GM12878 (cell line): Measurements from ENCODE around the gene BICC1. TPM values are rescaled to one million over a fixed set of nuclear protein-coding genes. Genes with fewer than 3 reads are reported as not detected.

Source experiments
- ATAC-seq: fragments of 200-7000 bp; cut with Tn5 transposase; 3 replicates; pipeline ENCODE4 v1.9.1; 2020; ENCODE audit warnings: mild to moderate bottlenecking, moderate library complexity
- BruUV-seq: library from RNA; stranded (reverse); fragments of 400-500 nt; replicated peaks from 2 replicates; lab custom pipeline; 2021; lab: Mats Ljungman, UMichigan
- CTCF ChIA-PET: fragments of 300-600 bp; sonication (Branson Sonifier 250); formaldehyde crosslinking; extraction: SDS; loops from one replicate; lab custom pipeline; 2021; ENCODE audit warnings: inconsistent platforms; lab: Yijun Ruan, JAX
- POLR2A ChIA-PET: fragments of 350-600 bp; formaldehyde crosslinking; extraction: SDS; loops from one replicate; lab custom pipeline; 2021; ENCODE audit warnings: inconsistent platforms; lab: Charles Lee
- RAD21 ChIA-PET: fragments of 300-600 bp; sonication (Branson Sonifier 250); formaldehyde crosslinking; loops from one replicate; lab custom pipeline; 2023; ENCODE audit warnings: antibody characterized with exemption; ENCODE audit not compliant: unreplicated experiment; lab: Charles Lee
- SMC1A ChIA-PET: fragments of 300-600 bp; sonication (Branson Sonifier 250); formaldehyde crosslinking; loops from one replicate; lab custom pipeline; 2023; ENCODE audit not compliant: unreplicated experiment, uncharacterized antibody; lab: Charles Lee
- DNase-seq: peaks from one replicate; pipeline ENCODE4 v3.0.0-alpha.2; 2011; ENCODE audit warnings: low read depth, low spot score
- FAIRE-seq: peaks from 3 replicates; lab custom pipeline; 2011; peaks lifted over from hg19 to GRCh38; lab: Jason Lieb, UNC
- H2AFZ ChIP-seq: 2 replicates; pipeline ENCODE4 v1.6.0; 2011; ENCODE audit warnings: low read depth, low read length, control low read depth; ENCODE audit not compliant: control insufficient read depth
- H3K27ac ChIP-seq: 2 replicates; pipeline ENCODE4 v1.5.1; 2011; ENCODE audit warnings: control low read depth; ENCODE audit not compliant: control insufficient read depth, insufficient read depth
- H3K27me3 ChIP-seq, 2 experiments: replicated peaks in 1 of 2; 2 replicates each; pipeline versions ENCODE4 v1.6.0 to v1.6.1; 2011; ENCODE audit warnings: low read length in 1 of 2; ENCODE audit not compliant: control insufficient read depth in 2 of 2, insufficient read depth in 2 of 2
- H3K36me3 ChIP-seq, 2 experiments: 2 replicates each; pipeline ENCODE4 v1.5.1; 2011; ENCODE audit warnings: low read length in 1 of 2; ENCODE audit not compliant: control insufficient read depth in 2 of 2, insufficient read depth in 2 of 2
- H3K4me1 ChIP-seq: 2 replicates; pipeline ENCODE4 v1.6.1; 2011; ENCODE audit warnings: mild to moderate bottlenecking, low read length, moderate library complexity, mixed read lengths; ENCODE audit not compliant: control insufficient read depth, insufficient read depth
- H3K4me2 ChIP-seq: 2 replicates; pipeline ENCODE4 v1.6.0; 2011; ENCODE audit warnings: control low read depth; ENCODE audit not compliant: control insufficient read depth, insufficient read depth
- H3K4me3 ChIP-seq: fragments of 200-600 bp; sonication (generic); 2 replicates; pipeline ENCODE4 v1.5.1; 2016
- H3K79me2 ChIP-seq: 2 replicates; pipeline ENCODE4 v1.6.0; 2011; ENCODE audit warnings: low read length; ENCODE audit not compliant: control insufficient read depth, insufficient read depth
- H3K9ac ChIP-seq: 2 replicates; pipeline ENCODE4 v1.8.0; 2011; ENCODE audit warnings: low read length, control low read depth, mixed read lengths; ENCODE audit not compliant: control insufficient read depth, insufficient read depth
- H3K9me3 ChIP-seq: replicated peaks from 3 replicates; pipeline ENCODE4 v1.5.1; 2011; ENCODE audit warnings: mild to moderate bottlenecking, low read length; ENCODE audit not compliant: control insufficient read depth, insufficient read depth
- H4K20me1 ChIP-seq: 2 replicates; pipeline ENCODE4 v1.6.0; 2011; ENCODE audit not compliant: control insufficient read depth, insufficient read depth
- ATF7 ChIP-seq: fragments of 450-650 bp; IDR thresholded peaks from 2 replicates; pipeline ENCODE4 v1.6.1; 2016; ENCODE audit warnings: low read depth, mild to moderate bottlenecking
- CHD1 ChIP-seq: IDR thresholded peaks from 2 replicates; pipeline ENCODE4 v1.6.1; 2012; ENCODE audit warnings: low read depth, low read length, improper control_type of control experiment
- EP300 ChIP-seq, 2 experiments: fragments of 150-350 bp in 1 of 2; IDR thresholded peaks; 2 replicates each; pipeline ENCODE4 v1.6.1; 2011 to 2012; ENCODE audit warnings: low read depth in 2 of 2, low read length in 2 of 2, borderline replicate concordance in 1 of 2, improper control_type of control experiment in 1 of 2, inconsistent platforms in 1 of 2; ENCODE audit not compliant: control insufficient read depth in 1 of 2
- EZH2 ChIP-seq: IDR thresholded peaks from 2 replicates; pipeline ENCODE4 v1.6.1; 2012; ENCODE audit warnings: low read depth, mild to moderate bottlenecking, control low read depth, inconsistent platforms, low read length, borderline replicate concordance; ENCODE audit not compliant: control insufficient read depth
- POLR2A ChIP-seq: IDR thresholded peaks from 2 replicates; pipeline ENCODE4 v1.6.1; 2011; ENCODE audit warnings: low read depth, mild to moderate bottlenecking, low read length
- RCOR1 ChIP-seq: conservative IDR thresholded peaks from 2 replicates; pipeline ENCODE4 v1.6.1; 2012; ENCODE audit warnings: low read depth, low read length, improper control_type of control experiment
- RFX5 ChIP-seq: IDR thresholded peaks from 2 replicates; pipeline ENCODE4 v1.6.1; 2011; ENCODE audit warnings: low read depth, low read length, improper control_type of control experiment
- USF2 ChIP-seq: IDR thresholded peaks from 2 replicates; pipeline ENCODE4 v1.6.1; 2011; ENCODE audit warnings: low read depth, low read length, improper control_type of control experiment, borderline replicate concordance
- WGBS: methylation state at CpG from one replicate; pipeline ENCODE4 v1.1.6; 2016; ENCODE audit warnings: low lambda C conversion rate; ENCODE audit not compliant: insufficient replicate concordance, insufficient coverage; ENCODE audit errors: missing lambda C conversion rate; 5-methylcytosine and 5-hydroxymethylcytosine counted together
- in situ Hi-C: fragments of 300-500 bp; cut with MboI; formaldehyde crosslinking; loops from 9 replicates; pipeline ENCODE4 v1.14.3; 2018; ENCODE audit warnings: mixed read lengths
- intact Hi-C: fragments of 100-400 bp; cut with micrococcal nuclease; formaldehyde crosslinking; loops from one replicate; pipeline ENCODE4 v1.14.2; 2022; ENCODE audit not compliant: unreplicated experiment
- polyA plus RNA-seq, 11 experiments: library from polyadenylated mRNA; depleted of rRNA in 4 of 11; unstranded in 6 of 11; stranded (reverse) in 5 of 11; fragments of >200 nt; fragmentation: Nextera tagmentation in 4 of 11; fragmentation: Illumina TruSeq in 1 of 11; extraction: Ambion mirVana in 4 of 11; extraction: Trizol in 1 of 11; gene quantifications; 1 replicate in 1 of 11; 2 replicates in 10 of 11; pipeline versions ENCODE4 v1.2.1 to v1.2.3, GENCODE V29; 2011 to 2016; ENCODE audit warnings: inconsistent platforms in 2 of 11, missing spikeins in 2 of 11, low read depth in 1 of 11
- total RNA-seq, 4 experiments: library from RNA; depleted of rRNA in 3 of 4; stranded (reverse); fragments of >200 nt in 3 of 4; fragmentation: Illumina TruSeq in 1 of 4; extraction: Trizol in 1 of 4; gene quantifications; 2 replicates each; pipeline versions ENCODE4 v1.2.1 to v1.2.3, GENCODE V29; 2013 to 2021
- TF ChIP-seq, protein P1 (sequence below): fragments of 450-650 bp; IDR thresholded peaks from 2 replicates; pipeline ENCODE4 v1.6.1; 2017; ENCODE audit warnings: mild to moderate bottlenecking

Gene BICC1
- total and polyA plus RNA-seq, 10 of the 15 experiments (the other 5 are each of a cell fraction or from before 2014, with no cell fraction given): 0.01 to 0.10 (median 0.04) TPM; not detected in 5

DNA sequence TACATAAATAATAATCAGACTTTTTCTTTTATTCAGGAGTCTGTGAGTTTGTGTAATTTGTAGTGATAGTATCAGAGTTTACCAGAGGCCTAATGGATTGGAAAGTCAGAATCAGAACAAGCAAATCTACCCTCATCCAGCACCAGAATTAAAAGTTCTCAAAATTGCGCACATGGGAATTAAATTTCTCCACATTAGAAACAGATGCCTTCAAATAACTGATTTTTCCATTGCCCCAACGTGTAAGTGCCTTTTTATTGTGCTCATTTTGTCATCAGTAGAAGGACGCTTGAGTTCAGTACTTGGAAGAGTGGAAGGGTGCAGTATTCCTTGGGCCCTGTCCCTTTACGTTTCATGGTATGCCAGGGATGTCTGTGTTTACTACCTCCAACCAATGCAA, 32.8 kb downstream of the BICC1 start:
- Histone ChIP-seq H3K27me3 (no peaks in the 10 kb centered on the region), H3K27ac (no peak overlapping the region), H4K20me1 (no peaks in the 10 kb centered on the region), H3K4me2 (no peak overlapping the region), H3K79me2 (no peaks in the 10 kb centered on the region), H3K9ac (no peak overlapping the region), H3K9me3 (no peaks in the 10 kb centered on the region), H3K4me1 (no peaks in the 10 kb centered on the region), H2AFZ (no peak overlapping the region), H3K36me3 (no peaks in the 10 kb centered on the region), H3K4me3 (no peak overlapping the region)
- 8% methylated on average over 4 of the region's 4 CpGs for WGBS
- CTCF ChIA-PET: interaction anchor here (0.9 to 1.0 kb wide), 2 partner anchors 12 to 14 kb away, joined by 3 to 4 read pairs; no protein-coding TSS in a partner anchor
- no peak for TF ChIP-seq USF2
- no peak for TF ChIP-seq RCOR1
- TF ChIP-seq EZH2: no peak
- TF ChIP-seq ATF7: no peak
- TF ChIP-seq CHD1: no peak
- TF ChIP-seq POLR2A: no peak
- no peak for TF ChIP-seq EP300 (IDR thresholded peaks at IDR 0.05; ENCODE audit: borderline replicate concordance in 1 of 2, control insufficient read depth in 1 of 2, low read depth in 2 of 2, low read length in 2 of 2)
- TF ChIP-seq, protein P1, sequence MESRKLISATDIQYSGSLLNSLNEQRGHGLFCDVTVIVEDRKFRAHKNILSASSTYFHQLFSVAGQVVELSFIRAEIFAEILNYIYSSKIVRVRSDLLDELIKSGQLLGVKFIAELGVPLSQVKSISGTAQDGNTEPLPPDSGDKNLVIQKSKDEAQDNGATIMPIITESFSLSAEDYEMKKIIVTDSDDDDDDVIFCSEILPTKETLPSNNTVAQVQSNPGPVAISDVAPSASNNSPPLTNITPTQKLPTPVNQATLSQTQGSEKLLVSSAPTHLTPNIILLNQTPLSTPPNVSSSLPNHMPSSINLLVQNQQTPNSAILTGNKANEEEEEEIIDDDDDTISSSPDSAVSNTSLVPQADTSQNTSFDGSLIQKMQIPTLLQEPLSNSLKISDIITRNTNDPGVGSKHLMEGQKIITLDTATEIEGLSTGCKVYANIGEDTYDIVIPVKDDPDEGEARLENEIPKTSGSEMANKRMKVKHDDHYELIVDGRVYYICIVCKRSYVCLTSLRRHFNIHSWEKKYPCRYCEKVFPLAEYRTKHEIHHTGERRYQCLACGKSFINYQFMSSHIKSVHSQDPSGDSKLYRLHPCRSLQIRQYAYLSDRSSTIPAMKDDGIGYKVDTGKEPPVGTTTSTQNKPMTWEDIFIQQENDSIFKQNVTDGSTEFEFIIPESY: no peak
- no peak for TF ChIP-seq RFX5
- ATAC-seq (no peak), FAIRE-seq (no peak), DNase-seq (no peak)
- SMC1A ChIA-PET: no interaction called here
- BruUV-seq: no TSS peak
- RAD21 ChIA-PET: no interaction called here
- in situ Hi-C loops (no loop called here), intact Hi-C loops (no loop called here)
- POLR2A ChIA-PET: no interaction called here
